B cell (primary cell): ENCODE measurements around the gene SYNE2. TPM values are rescaled to one million over a fixed set of nuclear protein-coding genes. Genes with fewer than 3 reads are reported as not detected.

Experiments used
- ATAC-seq: fragments of 200-7000 bp; cut with Tn5 transposase; one replicate; pipeline ENCODE4 v1.10.0; 2021; ENCODE audit warnings: low read depth, mild to moderate bottlenecking, moderate number of reproducible peaks, moderate library complexity
- CTCF ChIA-PET: fragments of 350-600 bp; sonication (Branson Sonifier 250); formaldehyde crosslinking; loops from one replicate; lab custom pipeline; 2021; ENCODE audit warnings: antibody characterized with exemption, inconsistent platforms; lab: Charles Lee
- POLR2A ChIA-PET: fragments of 350-600 bp; sonication (Branson Sonifier 250); formaldehyde crosslinking; loops from one replicate; lab custom pipeline; 2021; ENCODE audit warnings: antibody characterized with exemption; lab: Charles Lee
- DNase-seq: peaks from one replicate; pipeline ENCODE4 v3.0.0; 2013
- H2AFZ ChIP-seq: 2 replicates; pipeline ENCODE4 v1.6.1; 2012; ENCODE audit warnings: mild to moderate bottlenecking, low read depth, low read length; ENCODE audit not compliant: insufficient read depth, poor library complexity, severe bottlenecking
- H3K27ac ChIP-seq, 2 donors: 1 replicate in 1 of 2; 2 replicates in 1 of 2; pipeline ENCODE4 v1.5.1; 2012 to 2013; ENCODE audit warnings: low read length in 2 of 2, mild to moderate bottlenecking in 2 of 2, moderate library complexity in 1 of 2
- H3K27me3 ChIP-seq, 4 experiments: fragments of 200-600 bp in 1 of 4; sonication (generic) in 1 of 4; replicated peaks in 1 of 4; 1 replicate in 2 of 4; 2 replicates in 2 of 4; pipeline versions ENCODE4 v1.6.1 to v1.7.0; 2013 to 2016; ENCODE audit warnings: low read length in 3 of 4, mild to moderate bottlenecking in 2 of 4, mixed read lengths in 1 of 4, moderate library complexity in 1 of 4; ENCODE audit not compliant: insufficient read depth in 4 of 4, control insufficient read depth in 3 of 4; ENCODE audit errors: control extremely low read depth in 1 of 4
- H3K36me3 ChIP-seq, 2 experiments: replicated peaks in 1 of 2; 1 replicate in 1 of 2; 2 replicates in 1 of 2; pipeline versions ENCODE4 v1.6.1 to v1.7.1; 2013; ENCODE audit warnings: low read length in 1 of 2; ENCODE audit not compliant: insufficient read depth in 2 of 2, control insufficient read depth in 1 of 2; ENCODE audit errors: control extremely low read depth in 1 of 2, extremely low read depth in 1 of 2
- H3K4me1 ChIP-seq, 2 donors: fragments of 200-600 bp in 1 of 2; sonication (generic) in 1 of 2; 1 replicate in 1 of 2; 2 replicates in 1 of 2; pipeline versions ENCODE4 v1.5.1 to v1.6.1; 2013 to 2017; ENCODE audit warnings: low read length in 2 of 2; ENCODE audit not compliant: control insufficient read depth in 2 of 2, insufficient read depth in 2 of 2
- H3K4me2 ChIP-seq: replicated peaks from 2 replicates; pipeline ENCODE3; 2012; ENCODE audit warnings: mild to moderate bottlenecking, low read depth, low read length; ENCODE audit not compliant: poor library complexity, severe bottlenecking
- H3K4me3 ChIP-seq, 5 experiments: fragments of 200-600 bp in 1 of 5; sonication (generic) in 1 of 5; 1 replicate in 3 of 5; 2 replicates in 2 of 5; pipeline versions ENCODE4 v1.5.1 to v1.7.0; 2011 to 2016; ENCODE audit warnings: low read length in 4 of 5, mild to moderate bottlenecking in 4 of 5, low read depth in 2 of 5, control low read depth in 1 of 5, moderate library complexity in 1 of 5; ENCODE audit not compliant: insufficient read depth in 1 of 5; ENCODE audit errors: control extremely low read depth in 1 of 5, extremely low read depth in 1 of 5
- H3K79me2 ChIP-seq: fragments of 200-600 bp; sonication (generic); one replicate; pipeline ENCODE4 v1.6.0; 2016; ENCODE audit warnings: low read length; ENCODE audit not compliant: control insufficient read depth, insufficient read depth
- H3K9ac ChIP-seq: fragments of 200-600 bp; sonication (generic); 2 replicates; pipeline ENCODE4 v1.6.1; 2017; ENCODE audit warnings: mild to moderate bottlenecking, low read length, moderate library complexity
- H3K9me3 ChIP-seq, 3 donors: one replicate each; pipeline versions ENCODE4 v1.6.1 to v1.7.1; 2013; ENCODE audit warnings: low read length in 2 of 3; ENCODE audit not compliant: control insufficient read depth in 2 of 3, insufficient read depth in 1 of 3; ENCODE audit errors: control extremely low read depth in 1 of 3
- H4K20me1 ChIP-seq: 2 replicates; pipeline ENCODE4 v1.6.0; 2012; ENCODE audit warnings: mild to moderate bottlenecking, low read length; ENCODE audit not compliant: insufficient read depth, control insufficient read depth, poor library complexity, severe bottlenecking
- H3K27ac Mint-ChIP-seq: one replicate; pipeline ENCODE4 v1.8.0; 2021; ENCODE audit warnings: mixed read lengths
- H3K27me3 Mint-ChIP-seq: one replicate; pipeline ENCODE4 v1.8.0; 2021; ENCODE audit warnings: mixed read lengths
- H3K4me1 Mint-ChIP-seq: one replicate; pipeline ENCODE4 v1.8.0; 2021; ENCODE audit warnings: mixed read lengths
- H3K4me3 Mint-ChIP-seq: one replicate; pipeline ENCODE4 v1.8.0; 2021; ENCODE audit warnings: mixed read lengths
- H3K9me3 Mint-ChIP-seq: one replicate; pipeline ENCODE4 v1.8.0; 2022; ENCODE audit warnings: mixed read lengths; ENCODE audit not compliant: insufficient read depth
- EZH2 ChIP-seq: IDR thresholded peaks from 2 replicates; pipeline ENCODE4 v1.6.1; 2012; ENCODE audit warnings: borderline replicate concordance, low read depth, mild to moderate bottlenecking, moderate library complexity, low read length; ENCODE audit not compliant: insufficient read depth, poor library complexity, severe bottlenecking
- WGBS: methylation state at CpG from one replicate; pipeline ENCODE4 v1.1.5; 2013; ENCODE audit warnings: missing lambda C conversion rate; ENCODE audit not compliant: insufficient coverage; 5-methylcytosine and 5-hydroxymethylcytosine counted together
- intact Hi-C: fragments of 100-400 bp; cut with micrococcal nuclease; formaldehyde crosslinking; loops from one replicate; pipeline ENCODE4 v1.10.0; 2022
- polyA plus RNA-seq: library from polyadenylated mRNA; depleted of rRNA; stranded (reverse); fragments of >200 nt; gene quantifications from 2 replicates; pipeline ENCODE4 v1.2.3, GENCODE V29; 2012
- total RNA-seq, 2 donors: library from RNA; stranded (reverse); fragments of 120-200 nt in 1 of 2; gene quantifications; 1 replicate in 1 of 2; 2 replicates in 1 of 2; pipeline versions ENCODE4 v1.2.3 to v1.2.4, GENCODE V29; 2013 to 2022
- TF ChIP-seq, protein P1 (sequence below): fragments of 200-600 bp; IDR thresholded peaks from one replicate; pipeline ENCODE4 v1.8.0; 2022; ENCODE audit warnings: antibody characterized with exemption, mild to moderate bottlenecking

The SYNE2 gene
- total and polyA plus RNA-seq, 2 donors (not counting 1 experiment from before 2014, with no cell fraction given), result 39.5 to 105 TPM

DNA sequence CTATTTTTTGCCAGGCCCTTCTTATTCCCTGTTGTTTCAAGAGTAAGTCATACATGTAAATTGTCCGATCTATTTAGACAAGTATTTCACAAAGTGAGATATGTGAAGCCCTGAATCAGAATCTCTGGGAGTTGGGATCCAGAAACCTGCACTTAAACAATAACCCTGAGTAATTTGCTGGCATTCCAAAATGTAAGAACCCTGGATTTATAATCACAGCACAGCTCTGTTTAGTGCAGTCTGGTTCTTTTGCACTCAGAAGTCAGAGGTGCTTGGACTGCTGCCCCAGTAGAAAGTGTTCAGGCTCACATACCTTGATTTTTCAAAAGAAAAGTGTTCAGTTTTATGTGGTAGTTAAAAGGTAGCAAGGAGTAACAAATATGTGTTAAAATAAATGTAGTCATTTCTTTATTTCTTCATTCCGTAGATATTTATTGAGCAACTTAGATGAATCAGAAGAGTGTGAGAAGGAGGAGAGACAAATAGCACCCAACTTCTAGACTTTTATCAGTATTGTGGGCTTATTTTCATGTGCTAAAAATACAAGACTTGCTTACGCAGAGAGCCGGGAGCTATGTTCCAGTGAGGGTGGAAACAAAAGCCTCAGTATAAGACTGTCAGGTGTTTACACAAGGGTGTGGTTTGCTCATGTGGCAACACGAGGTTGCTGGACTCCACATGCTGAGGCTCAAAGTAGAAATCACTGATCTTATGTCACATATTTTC is 70.1 kb downstream of the SYNE2 start:
- no peak overlapping the region for H2AFZ ChIP-seq

DNA sequence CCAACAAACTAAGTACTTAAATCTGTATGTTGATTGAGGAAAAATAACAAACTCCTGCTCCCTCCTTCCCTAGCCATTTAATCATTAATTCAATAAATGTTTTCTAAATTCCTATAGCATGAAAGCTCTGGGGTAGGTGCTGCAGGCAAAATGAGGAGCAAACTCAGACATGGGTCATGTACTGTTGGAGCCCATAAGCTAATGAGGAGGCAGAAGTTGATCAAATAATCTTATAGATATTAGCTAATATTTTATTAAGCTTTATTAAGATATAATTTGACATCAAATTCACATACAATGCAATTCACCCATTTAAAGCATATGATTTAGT is 70.6 kb downstream of the SYNE2 start:
- no peak for TF ChIP-seq EZH2
- TF ChIP-seq, protein P1, sequence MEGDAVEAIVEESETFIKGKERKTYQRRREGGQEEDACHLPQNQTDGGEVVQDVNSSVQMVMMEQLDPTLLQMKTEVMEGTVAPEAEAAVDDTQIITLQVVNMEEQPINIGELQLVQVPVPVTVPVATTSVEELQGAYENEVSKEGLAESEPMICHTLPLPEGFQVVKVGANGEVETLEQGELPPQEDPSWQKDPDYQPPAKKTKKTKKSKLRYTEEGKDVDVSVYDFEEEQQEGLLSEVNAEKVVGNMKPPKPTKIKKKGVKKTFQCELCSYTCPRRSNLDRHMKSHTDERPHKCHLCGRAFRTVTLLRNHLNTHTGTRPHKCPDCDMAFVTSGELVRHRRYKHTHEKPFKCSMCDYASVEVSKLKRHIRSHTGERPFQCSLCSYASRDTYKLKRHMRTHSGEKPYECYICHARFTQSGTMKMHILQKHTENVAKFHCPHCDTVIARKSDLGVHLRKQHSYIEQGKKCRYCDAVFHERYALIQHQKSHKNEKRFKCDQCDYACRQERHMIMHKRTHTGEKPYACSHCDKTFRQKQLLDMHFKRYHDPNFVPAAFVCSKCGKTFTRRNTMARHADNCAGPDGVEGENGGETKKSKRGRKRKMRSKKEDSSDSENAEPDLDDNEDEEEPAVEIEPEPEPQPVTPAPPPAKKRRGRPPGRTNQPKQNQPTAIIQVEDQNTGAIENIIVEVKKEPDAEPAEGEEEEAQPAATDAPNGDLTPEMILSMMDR, result no peak
- ChIA-PET POLR2A (no interaction called here), CTCF (no interaction called here)
- Mint-ChIP-seq H3K27me3 (no peaks in the 10 kb centered on the region), H3K4me1 (no peaks in the 10 kb centered on the region), H3K27ac (no peak overlapping the region), H3K4me3 (no peak overlapping the region), H3K9me3 (no peaks in the 10 kb centered on the region)
- ATAC-seq (no peak), DNase-seq (no peak)
- no peak overlapping the region for H2AFZ ChIP-seq
- H4K20me1 ChIP-seq, result no peaks in the 10 kb centered on the region
- no peaks in the 10 kb centered on the region for H3K27me3 ChIP-seq
- H3K9me3 ChIP-seq, result peaks cover 0 to 14% (median 0%) of the 10 kb centered on the region in 3 donors
- H3K4me1 ChIP-seq, result no peaks in the 10 kb centered on the region
- H3K4me2 ChIP-seq, result no peak overlapping the region
- H3K4me3 ChIP-seq, result no peak overlapping the region
- H3K9ac ChIP-seq, result no peak overlapping the region
- H3K79me2 ChIP-seq, result no peaks in the 10 kb centered on the region
- H3K36me3 ChIP-seq, result no peaks in the 10 kb centered on the region
- H3K27ac ChIP-seq, result no peak overlapping the region
- intact Hi-C loops, result no loop called here

More for the DNA sequence above, 70.1 kb downstream of the SYNE2 start:
- H4K20me1 ChIP-seq, result no peaks in the 10 kb centered on the region
- no peaks in the 10 kb centered on the region for H3K36me3 ChIP-seq
- H3K4me1 Mint-ChIP-seq, result no peaks in the 10 kb centered on the region
- no CpG with 5 or more reads among the region's 5 CpGs for WGBS
- no peaks in the 10 kb centered on the region for H3K27me3 Mint-ChIP-seq
- no peak overlapping the region for H3K27ac Mint-ChIP-seq
- no peaks in the 10 kb centered on the region for H3K9me3 Mint-ChIP-seq
- H3K9ac ChIP-seq, result no peak overlapping the region
- intact Hi-C loops, result no loop called here
- TF ChIP-seq EZH2, result no peak
- TF ChIP-seq, protein P1, result no peak
- H3K27me3 ChIP-seq, result no peaks in the 10 kb centered on the region
- H3K9me3 ChIP-seq, result peaks cover 0 to 14% (median 0%) of the 10 kb centered on the region in 3 donors
- H3K79me2 ChIP-seq, result no peaks in the 10 kb centered on the region
- no peak for ATAC-seq
- H3K4me2 ChIP-seq, result no peak overlapping the region
- H3K4me1 ChIP-seq, result no peaks in the 10 kb centered on the region
- ChIA-PET POLR2A (no interaction called here), CTCF (interaction anchor here (0.5 kb wide), 1 partner anchor 302 kb away, joined by 4 read pairs; no protein-coding TSS in a partner anchor)
- H3K4me3 ChIP-seq, result no peak overlapping the region
- no peak for DNase-seq
- no peak overlapping the region for H3K27ac ChIP-seq
- H3K4me3 Mint-ChIP-seq, result no peak overlapping the region
